ENCODE results near the gene CRCP. TPM values are rescaled to one million over a fixed set of nuclear protein-coding genes. Genes with fewer than 3 reads are reported as not detected.

The CRCP gene
- total RNA-seq, 2 donors from 2014 or later = 17.4 to 19.1 TPM

DNA sequence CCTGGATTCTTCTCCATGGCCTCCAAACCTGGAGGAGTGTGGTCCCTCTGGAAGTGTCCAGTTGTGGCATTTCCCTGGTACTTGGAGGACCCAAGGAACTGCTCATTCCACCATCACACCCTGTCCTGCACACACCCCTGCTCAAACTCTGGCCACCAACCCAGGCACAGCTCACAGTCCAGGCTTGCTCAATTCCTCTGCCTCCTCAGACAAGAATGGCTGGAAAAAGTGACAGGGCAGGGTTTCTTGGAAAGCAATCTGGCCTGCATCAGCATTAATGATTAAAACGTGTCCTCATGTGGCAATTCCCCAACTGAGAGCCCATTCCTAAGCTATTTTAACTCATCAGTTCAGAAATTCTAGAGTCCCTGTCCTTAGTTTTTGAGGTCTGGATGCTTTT is 73.3 kb downstream of the CRCP start:
- Histone ChIP-seq H3K4me3 (no peak overlapping the region), H3K4me1 (peaks cover 10% of the 10 kb centered on the region), H3K36me3 (replicated peaks in 1 of 2; ENCODE audit: insufficient read depth in 1 of 2, low read depth in 2 of 2) (no peaks in the 10 kb centered on the region), H3K27me3 (no peaks in the 10 kb centered on the region), H3K9me3 (no peaks in the 10 kb centered on the region), H3K27ac (no peak overlapping the region)
- ATAC-seq (no peak), DNase-seq (peak in 2 of 4 donors; percentile 22 to 35)
- WGBS, 2 donors = 9 to 14% methylated on average over 1 of the region's 1 CpG
- TF ChIP-seq, protein P1, sequence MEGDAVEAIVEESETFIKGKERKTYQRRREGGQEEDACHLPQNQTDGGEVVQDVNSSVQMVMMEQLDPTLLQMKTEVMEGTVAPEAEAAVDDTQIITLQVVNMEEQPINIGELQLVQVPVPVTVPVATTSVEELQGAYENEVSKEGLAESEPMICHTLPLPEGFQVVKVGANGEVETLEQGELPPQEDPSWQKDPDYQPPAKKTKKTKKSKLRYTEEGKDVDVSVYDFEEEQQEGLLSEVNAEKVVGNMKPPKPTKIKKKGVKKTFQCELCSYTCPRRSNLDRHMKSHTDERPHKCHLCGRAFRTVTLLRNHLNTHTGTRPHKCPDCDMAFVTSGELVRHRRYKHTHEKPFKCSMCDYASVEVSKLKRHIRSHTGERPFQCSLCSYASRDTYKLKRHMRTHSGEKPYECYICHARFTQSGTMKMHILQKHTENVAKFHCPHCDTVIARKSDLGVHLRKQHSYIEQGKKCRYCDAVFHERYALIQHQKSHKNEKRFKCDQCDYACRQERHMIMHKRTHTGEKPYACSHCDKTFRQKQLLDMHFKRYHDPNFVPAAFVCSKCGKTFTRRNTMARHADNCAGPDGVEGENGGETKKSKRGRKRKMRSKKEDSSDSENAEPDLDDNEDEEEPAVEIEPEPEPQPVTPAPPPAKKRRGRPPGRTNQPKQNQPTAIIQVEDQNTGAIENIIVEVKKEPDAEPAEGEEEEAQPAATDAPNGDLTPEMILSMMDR (IDR thresholded peaks at IDR 0.05) = no peak
- TF ChIP-seq POLR2A (IDR thresholded peaks at IDR 0.05) = no peak
- intact Hi-C loops (cut with DNase I) = no loop called here

DNA sequence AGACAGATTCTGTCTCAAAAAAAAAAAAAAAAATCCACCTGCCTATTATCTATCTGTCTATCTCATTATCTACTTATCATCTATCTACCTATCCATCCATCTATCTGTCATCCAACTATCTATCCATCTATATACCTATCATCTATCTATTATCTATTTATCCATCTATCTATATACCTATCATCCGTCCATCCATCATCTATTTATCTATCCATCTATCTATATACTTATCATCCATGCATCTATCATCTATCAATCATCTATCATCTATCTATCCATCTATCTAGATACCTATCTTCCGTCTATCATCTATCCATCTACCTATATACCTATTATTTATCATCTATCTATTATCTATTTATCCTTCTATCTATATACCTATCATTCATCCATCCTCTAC is 74.0 kb downstream of the CRCP start:
- intact Hi-C loops (cut with DNase I) = no loop called here
- ATAC-seq (no peak), DNase-seq (no peak)
- H3K4me3 ChIP-seq = no peak overlapping the region
- peaks cover 10% of the 10 kb centered on the region for H3K4me1 ChIP-seq
- TF ChIP-seq, protein P1 (IDR thresholded peaks at IDR 0.05) = no peak
- TF ChIP-seq POLR2A (IDR thresholded peaks at IDR 0.05) = no peak
- H3K9me3 ChIP-seq = no peaks in the 10 kb centered on the region
- H3K27ac ChIP-seq = no peak overlapping the region
- no peaks in the 10 kb centered on the region for H3K36me3 ChIP-seq (replicated peaks in 1 of 2; ENCODE audit: insufficient read depth in 1 of 2, low read depth in 2 of 2)
- WGBS, 2 donors = 66 to 92% methylated on average over 2 of the region's 2 CpGs
- no peaks in the 10 kb centered on the region for H3K27me3 ChIP-seq

DNA sequence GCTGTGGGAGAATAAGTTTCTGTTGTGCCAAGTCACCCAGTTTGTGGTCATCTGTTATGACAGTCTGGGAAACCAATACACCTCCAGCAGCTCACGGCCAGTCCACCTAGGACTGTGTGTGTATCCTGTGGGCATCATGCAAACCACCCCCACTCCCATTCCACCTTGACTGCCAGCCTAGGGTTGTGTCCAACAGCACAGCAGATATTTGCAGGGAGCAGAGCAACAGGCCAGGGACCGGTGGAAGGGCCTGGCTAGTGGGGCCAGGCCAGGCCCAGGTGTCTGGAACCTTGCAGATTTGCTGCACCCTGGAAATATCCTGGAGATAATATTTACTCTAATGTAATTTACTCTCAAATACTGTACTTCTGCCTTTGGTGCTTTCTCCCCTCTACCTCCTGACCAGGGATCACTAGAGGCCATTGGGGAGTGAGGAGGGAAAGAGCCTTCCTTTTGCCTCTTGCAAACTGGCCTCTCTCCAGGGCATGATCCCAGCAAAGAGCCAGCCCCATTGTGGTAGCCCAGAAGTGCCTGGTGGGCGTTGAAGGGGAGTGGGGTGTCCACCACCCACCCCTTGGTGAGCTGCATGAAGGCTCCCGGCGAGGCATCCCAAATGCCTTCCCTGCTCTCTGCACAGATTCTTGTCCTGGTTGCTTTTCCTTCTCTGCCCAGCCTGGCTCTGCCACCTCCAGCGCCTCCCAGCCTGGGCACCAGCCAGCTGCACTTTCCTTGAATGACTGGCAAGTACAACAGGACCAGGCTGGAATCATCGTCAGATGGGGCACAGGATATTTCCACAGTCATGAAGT is 75.3 kb downstream of the CRCP start:
- ATAC-seq = no peak
- no peak for DNase-seq
- TF ChIP-seq, protein P1 (IDR thresholded peaks at IDR 0.05) = no peak
- TF ChIP-seq POLR2A (IDR thresholded peaks at IDR 0.05) = no peak
- WGBS, 2 donors = 23 to 71% methylated on average over 2 to 7 of the region's 7 CpGs
- Histone ChIP-seq H3K36me3 (replicated peaks in 1 of 2; ENCODE audit: insufficient read depth in 1 of 2, low read depth in 2 of 2) (no peaks in the 10 kb centered on the region), H3K9me3 (no peaks in the 10 kb centered on the region), H3K27ac (peak overlapping the region in 1 of 4 donors; percentile 25), H3K27me3 (no peaks in the 10 kb centered on the region), H3K4me1 (peaks cover 10% of the 10 kb centered on the region), H3K4me3 (no peak overlapping the region)
- intact Hi-C loops (cut with DNase I) = no loop called here

DNA sequence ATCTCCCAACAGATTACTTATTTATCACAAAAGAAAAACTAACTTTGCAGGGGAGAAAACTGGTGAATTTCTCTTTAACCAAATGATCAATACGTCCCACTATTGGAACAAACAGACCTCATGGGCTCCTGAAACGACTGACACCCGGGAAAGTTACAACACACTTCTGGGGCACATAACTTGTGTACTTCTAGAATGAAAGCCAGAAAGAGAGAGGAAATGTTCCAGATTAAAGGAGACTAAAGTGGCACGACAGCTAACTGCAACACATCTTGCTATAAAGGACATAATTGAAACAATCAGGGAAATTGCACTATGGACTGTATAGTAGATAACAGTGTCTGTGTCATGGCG is 75.8 kb downstream of the CRCP start:
- Histone ChIP-seq H3K4me3 (no peak overlapping the region), H3K4me1 (peaks cover 10% of the 10 kb centered on the region), H3K9me3 (no peaks in the 10 kb centered on the region), H3K36me3 (replicated peaks in 1 of 2; ENCODE audit: insufficient read depth in 1 of 2, low read depth in 2 of 2) (no peaks in the 10 kb centered on the region), H3K27ac (peak overlapping the region in 1 of 4 donors; percentile 25), H3K27me3 (no peaks in the 10 kb centered on the region)
- DNase-seq (no peak), ATAC-seq (no peak)
- intact Hi-C loops (cut with DNase I) = no loop called here
- TF ChIP-seq, protein P1 (IDR thresholded peaks at IDR 0.05) = no peak
- 31 to 44% methylated on average over 5 of the region's 5 CpGs for WGBS, 2 donors

Data from body of pancreas (tissue), 4 donors.